GM06990 (cell line): ENCODE data around the gene LGR6.

Source experiments
- DNase-seq: peaks from one replicate; pipeline ENCODE4 v3.0.0-alpha.2; 2011; ENCODE audit not compliant: insufficient read length; ENCODE audit errors: extremely low read depth
- H3K27me3 ChIP-seq: replicated peaks from 2 replicates; pipeline ENCODE4 v1.6.0; 2011; ENCODE audit warnings: low read length; ENCODE audit not compliant: control insufficient read depth, insufficient read depth
- H3K36me3 ChIP-seq: 2 replicates; pipeline ENCODE4 v1.5.1; 2011; ENCODE audit warnings: low read length; ENCODE audit not compliant: control insufficient read depth, insufficient read depth
- H3K4me3 ChIP-seq: replicated peaks from 2 replicates; pipeline ENCODE4 v1.5.1; 2011; ENCODE audit warnings: low read depth, mild to moderate bottlenecking, control low read depth, low read length
- CTCF ChIP-seq: IDR thresholded peaks from 2 replicates; pipeline ENCODE4 v1.5.1; 2011; ENCODE audit warnings: low read length, control low read depth, mild to moderate bottlenecking, inconsistent platforms; ENCODE audit not compliant: insufficient read depth, poor library complexity, severe bottlenecking

Gene LGR6

DNA sequence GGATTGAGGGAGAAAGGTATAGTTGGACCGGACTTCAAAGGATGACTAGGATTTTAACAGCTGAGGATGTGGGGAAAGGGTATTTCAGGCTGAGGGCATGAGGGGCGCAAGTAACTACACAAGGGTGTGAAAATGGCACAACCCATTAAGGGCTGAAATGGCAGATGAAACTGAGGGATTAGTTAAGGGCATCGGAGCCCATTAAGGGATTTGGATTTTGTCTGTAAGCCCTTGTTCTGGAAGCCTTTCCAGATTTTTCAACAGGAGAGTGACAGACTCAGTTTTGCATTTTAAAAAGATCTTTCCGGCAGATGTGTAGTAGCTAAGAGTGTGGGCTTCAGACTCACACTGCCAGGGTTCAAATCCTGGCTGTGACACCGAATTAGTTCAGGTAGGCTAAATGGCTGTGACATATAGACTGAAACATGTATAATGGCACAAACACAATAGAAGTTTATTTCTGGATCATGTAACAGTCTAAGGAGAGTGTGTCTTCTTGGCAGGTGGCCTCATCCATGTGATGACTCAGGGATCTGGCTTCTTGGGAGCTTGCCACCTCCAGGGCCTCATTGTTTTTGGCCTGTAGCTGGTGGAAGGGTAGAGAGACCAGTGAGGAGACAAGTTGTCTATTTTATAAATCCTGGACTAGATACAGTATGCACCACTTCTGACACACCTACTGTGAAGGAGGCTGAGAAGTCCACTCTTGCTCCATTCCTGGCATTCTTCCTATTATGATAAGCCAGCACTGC lies 98.5 kb downstream of the LGR6 start:
- no peak for TF ChIP-seq CTCF
- DNase-seq: no peak

GRCh38 chr1:202292773-202293172 lies 99.2 kb downstream of the LGR6 start:
- no peak for DNase-seq
- Histone ChIP-seq H3K27me3 (no peaks in the 10 kb centered on the region), H3K36me3 (no peaks in the 10 kb centered on the region), H3K4me3 (no peak overlapping the region)
- TF ChIP-seq CTCF: no peak

More for the DNA sequence above, 98.5 kb downstream of the LGR6 start:
- Histone ChIP-seq H3K36me3 (no peaks in the 10 kb centered on the region), H3K4me3 (no peak overlapping the region), H3K27me3 (no peaks in the 10 kb centered on the region)

DNA sequence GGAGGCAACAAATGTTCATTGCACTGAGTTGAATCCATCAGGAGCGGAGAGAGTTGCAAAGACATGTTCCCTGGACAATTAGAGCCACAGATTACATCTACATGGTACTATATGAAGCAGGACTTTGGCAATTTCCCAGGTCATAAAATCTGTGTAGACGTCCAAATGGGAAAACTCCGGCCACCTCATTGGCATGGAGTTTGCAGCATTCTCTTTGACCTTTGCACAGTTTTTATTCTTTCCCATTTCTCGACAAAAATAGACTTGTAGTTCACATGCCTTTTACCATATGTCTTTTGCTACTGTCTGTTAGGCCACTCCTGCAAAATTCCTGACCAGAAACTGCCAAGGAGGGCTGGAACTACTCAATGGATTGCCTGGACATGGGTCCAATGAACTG lies 100.0 kb downstream of the LGR6 start:
- Histone ChIP-seq H3K36me3 (no peaks in the 10 kb centered on the region), H3K4me3 (no peak overlapping the region), H3K27me3 (no peaks in the 10 kb centered on the region)
- TF ChIP-seq CTCF: no peak
- no peak for DNase-seq

GRCh38 chr1:202302166-202302565 lies 108.6 kb downstream of the LGR6 start:
- H3K36me3 ChIP-seq: no peaks in the 10 kb centered on the region
- H3K27me3 ChIP-seq: no peaks in the 10 kb centered on the region; the same call in none of the 2 replicates
- no peak overlapping the region for H3K4me3 ChIP-seq
- DNase-seq: no peak
- TF ChIP-seq CTCF: no peak

GRCh38 chr1:202304375-202304774 lies 110.8 kb downstream of the LGR6 start:
- Histone ChIP-seq H3K4me3 (no peak overlapping the region), H3K36me3 (no peaks in the 10 kb centered on the region), H3K27me3 (no peaks in the 10 kb centered on the region; the same call in none of the 2 replicates)
- DNase-seq: no peak
- no peak for TF ChIP-seq CTCF

- Histone ChIP-seq H3K4me3 (no peak overlapping the region), H3K36me3 (no peaks in the 10 kb centered on the region), H3K27me3 (no peaks in the 10 kb centered on the region; the same call in none of the 2 replicates)
- no peak for TF ChIP-seq CTCF
- no peak for DNase-seq
Measured at GRCh38 chr1:202305168-202305567, 111.6 kb downstream of the LGR6 start.
